HG02973 (cell line): ENCODE data around the gene FBLN1.
"Not testable (repeated sequence)": the region's sequence is repeated elsewhere in the genome, so short reads cannot be mapped to it uniquely, and the experiment has no call there.

Experiments
- ATAC-seq: cut with Tn5 transposase; IDR thresholded peaks from one replicate; pipeline ENCODE4 v1.9.1; 2021; ENCODE audit warnings: moderate library complexity; ENCODE audit not compliant: unreplicated experiment

Gene FBLN1

DNA sequence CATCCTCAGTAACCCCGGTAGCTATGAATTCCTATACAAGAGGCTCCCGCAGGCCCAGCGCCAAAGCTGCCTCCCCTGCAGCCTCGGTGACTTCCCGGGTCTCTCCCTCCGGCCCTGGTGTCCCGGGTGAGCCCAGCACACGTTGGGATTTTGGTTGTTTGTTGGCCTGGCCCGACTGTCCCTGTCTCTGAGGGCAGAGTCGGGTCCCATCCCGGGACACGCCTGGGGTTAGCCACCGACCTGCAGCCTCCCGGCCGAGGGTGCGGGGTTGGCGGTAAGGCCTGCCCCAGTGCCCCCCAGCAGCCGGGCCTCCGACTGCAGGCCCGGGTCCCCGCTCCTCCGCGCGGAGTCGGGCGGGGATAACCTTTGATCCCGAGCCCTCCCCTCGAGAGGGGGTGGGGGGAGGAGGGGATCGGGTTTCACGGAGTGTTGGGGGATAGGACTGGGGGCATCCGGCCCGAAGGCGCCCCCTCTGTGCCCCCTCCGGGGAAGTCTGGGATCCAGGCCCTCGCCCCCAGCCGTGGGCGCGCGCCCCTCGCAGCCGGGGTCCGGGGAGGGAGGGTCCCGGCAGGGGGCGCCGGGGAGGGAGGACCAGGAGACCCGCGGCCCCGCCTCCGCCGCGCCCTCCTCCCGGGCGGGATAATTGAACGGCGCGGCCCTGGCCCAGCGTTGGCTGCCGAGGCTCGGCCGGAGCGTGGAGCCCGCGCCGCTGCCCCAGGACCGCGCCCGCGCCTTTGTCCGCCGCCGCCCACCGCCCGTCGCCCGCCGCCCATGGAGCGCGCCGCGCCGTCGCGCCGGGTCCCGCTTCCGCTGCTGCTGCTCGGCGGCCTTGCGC is at the start of gene FBLN1:
FBLN1 (plus strand) TSS at position 669 of the 835 bp plus-strand sequence; CDS start at position 772, 103 bp downstream.
- no peak for ATAC-seq

- no peak for ATAC-seq
Observed at GRCh38 chr22:45453764-45454163, 48.9 kb upstream of the FBLN1 start.

DNA sequence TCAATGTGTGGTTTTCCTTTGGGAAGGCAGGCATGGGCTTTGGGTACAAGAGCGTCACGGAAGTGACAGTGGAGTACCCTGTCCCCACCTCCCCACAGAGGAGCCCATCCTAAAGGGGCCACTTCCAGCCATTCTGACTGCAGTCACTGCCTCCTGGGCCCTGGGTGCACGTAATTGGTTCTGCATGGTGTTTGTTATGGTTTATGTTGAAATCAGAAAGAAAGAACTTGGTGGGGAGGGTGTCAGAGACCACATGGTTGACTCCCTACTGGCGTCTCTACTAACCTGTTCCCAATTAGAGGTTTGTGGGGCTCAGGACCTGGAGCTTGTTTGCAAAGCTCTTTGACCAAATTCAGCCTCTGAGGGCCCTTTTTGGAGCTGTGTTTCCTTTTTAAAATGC is 48.4 kb upstream of the FBLN1 start:
- ATAC-seq = no peak

DNA sequence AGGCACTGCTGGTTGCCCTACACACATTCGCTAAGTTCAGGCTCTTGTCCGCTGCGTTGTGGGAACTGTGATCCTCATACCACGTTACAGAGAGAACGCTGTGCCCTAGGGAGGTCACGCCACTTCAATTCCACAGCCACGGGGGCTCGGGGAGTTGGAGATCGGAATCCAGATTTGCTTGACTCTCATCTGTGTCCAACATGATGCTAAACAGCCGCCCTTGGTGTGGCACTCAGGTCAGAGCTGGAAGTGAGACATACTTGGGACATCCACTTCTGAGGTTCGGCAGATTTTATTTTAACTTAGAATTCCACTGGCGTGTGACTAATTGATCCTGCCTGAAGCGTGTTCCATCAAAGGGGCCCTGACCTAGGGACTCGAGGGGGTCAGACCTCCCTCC is 47.5 kb upstream of the FBLN1 start:
- no peak for ATAC-seq

DNA sequence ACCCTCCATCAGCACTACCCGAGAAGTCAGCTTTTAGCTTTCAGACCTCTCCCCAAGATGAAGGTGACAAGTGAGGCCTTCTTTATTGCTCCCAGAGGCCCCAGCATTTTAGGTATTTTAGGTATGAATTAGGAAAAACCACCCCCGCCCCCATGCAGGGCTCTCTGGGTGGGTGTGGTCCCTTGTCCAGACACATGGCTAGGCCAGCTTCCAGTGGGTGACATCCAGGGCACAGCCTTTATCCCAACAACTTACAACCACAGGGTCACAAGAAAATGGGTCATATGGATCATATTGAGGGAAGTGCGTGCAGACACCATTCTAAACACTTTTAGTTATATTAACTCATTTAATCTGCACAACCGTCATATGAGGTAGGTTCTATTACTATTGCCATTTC is 47.1 kb upstream of the FBLN1 start:
- no peak for ATAC-seq

GRCh38 chr22:45456811-45457210 is 45.9 kb upstream of the FBLN1 start:
- ATAC-seq = no peak

- no peak for ATAC-seq
Observed at GRCh38 chr22:45458532-45458931, 44.2 kb upstream of the FBLN1 start.

- no peak for ATAC-seq
Observed at GRCh38 chr22:45459235-45459634, 43.4 kb upstream of the FBLN1 start.

- ATAC-seq = no peak
Observed at GRCh38 chr22:45460288-45461109, 42.2 kb upstream of the FBLN1 start.

DNA sequence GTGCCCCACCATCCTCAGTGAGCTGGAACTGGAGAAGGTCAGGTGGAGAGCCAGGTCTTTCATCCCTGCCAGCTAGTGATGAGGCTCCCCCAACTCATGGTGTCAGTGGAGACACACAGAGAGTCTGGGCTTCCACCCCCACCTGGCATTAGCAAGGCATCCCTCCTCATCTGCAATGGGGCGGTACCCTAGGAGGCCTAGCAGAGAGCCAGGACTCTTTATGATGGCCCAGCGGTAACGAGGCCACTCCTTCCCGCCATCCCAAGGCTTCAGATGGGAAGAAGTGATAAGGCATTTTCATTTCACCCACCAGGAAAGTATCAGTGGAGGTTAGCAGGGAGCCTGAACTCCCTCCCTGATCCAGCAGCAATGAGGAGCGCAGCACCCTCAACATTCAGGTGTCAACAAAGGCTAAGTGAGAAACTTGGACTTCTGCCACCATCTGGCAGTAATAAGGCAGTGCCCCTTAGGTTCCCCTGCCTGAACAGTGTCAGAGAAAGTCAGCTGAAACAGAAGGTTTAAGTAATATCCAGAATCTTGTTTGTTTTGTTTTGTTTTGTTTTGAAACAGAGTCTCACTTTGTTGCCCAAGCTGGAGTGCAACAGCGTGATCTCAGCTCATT is 40.5 kb upstream of the FBLN1 start:
- no peak for ATAC-seq

GRCh38 chr22:45463691-45464090 is 39.0 kb upstream of the FBLN1 start:
- not testable (repeated sequence) for ATAC-seq

- no peak for ATAC-seq
Observed at GRCh38 chr22:45465633-45466032, 37.0 kb upstream of the FBLN1 start.

DNA sequence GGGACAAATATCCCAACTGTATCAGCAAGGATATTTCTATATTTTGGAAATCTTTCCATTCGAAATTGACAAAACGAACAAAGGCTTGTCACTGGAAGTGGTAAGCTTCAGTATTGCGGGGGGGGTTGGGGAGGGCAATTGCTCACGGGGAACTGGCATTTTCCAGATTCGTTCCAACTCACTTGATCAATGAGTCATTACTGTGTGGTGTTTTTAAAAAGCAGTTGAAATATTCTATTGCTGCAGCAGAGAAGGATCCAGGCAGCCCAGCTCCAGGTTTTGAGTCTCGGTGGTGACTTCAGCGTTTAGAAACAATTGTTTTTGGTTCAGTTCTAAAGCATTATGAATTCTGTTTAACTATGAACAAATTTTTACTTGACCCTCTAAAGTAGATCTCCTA is 33.8 kb upstream of the FBLN1 start:
- no peak for ATAC-seq

DNA sequence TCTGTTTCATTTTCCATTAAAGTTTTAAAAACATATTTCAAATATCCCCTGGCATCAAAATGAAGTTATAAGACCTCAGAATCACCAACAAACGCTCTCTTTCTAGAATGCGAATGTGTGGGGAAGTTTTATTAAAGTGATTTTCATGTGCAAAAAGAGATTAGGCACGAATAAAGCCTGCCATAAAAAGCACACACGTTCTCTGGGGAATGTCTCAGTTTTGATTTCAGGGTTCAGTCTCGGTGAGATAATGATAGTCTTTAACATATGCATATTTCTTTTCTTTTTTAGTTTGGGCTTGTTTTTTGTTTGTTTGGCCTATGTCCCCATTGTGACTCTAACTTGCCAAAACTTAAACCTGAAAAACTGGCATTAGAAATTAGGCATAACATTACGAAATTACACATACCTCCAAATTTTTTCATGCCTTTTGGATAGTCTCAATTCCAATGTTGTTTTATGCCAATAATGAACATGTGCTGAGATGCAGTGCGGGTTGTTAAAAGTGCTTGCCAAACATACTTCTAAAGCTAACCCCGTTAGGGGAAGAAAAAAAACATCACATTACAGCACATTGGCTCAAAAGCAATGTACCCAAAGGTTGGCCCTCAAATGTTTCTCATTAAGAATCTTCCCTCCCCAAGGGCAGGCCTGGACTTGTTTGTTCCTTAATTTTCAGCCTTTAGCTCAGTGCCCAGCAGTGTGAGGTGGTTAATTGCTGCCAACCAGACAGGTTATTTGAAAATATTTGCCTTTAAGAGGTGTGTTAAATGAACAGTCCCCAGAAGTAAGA is 33.2 kb upstream of the FBLN1 start:
- ATAC-seq = no peak

DNA sequence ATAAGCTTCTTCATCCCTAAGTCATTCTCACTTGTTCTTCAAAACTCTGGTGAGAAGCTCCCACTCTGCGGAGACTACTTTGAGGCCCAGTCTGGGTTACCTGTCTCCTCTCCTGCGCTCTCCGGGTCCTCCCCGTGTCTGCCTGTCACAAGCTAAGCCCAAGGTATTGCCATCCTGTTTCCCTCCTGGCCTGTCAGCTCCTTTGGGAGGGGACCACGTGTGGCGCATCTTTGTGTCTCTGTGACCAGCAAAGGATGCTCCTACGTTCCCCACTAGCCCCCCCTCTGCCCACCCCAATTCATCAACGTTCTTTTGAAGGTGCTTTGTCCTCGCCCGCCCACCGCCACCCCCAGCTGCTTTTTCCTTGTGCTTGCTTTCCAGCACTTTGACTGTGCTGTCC is 31.8 kb upstream of the FBLN1 start:
- no peak for ATAC-seq

DNA sequence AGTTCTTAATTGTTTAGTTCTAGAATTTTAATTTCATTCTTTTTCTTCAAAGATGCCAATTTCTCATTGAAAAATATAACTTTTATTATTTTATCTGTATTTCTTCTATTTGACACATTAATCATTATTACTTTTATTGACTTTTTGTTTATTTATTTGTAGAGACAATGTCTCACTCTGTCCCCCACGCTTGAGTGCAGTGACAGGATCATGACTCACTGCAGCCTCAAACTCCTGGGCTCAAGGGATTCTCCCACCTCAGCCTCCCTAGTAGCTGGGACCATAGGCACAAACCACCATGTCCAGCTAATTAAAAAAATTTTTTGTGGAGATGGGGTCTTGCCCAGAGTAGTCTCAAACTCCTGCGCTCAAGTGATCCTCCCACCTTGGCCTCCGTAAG is 30.3 kb upstream of the FBLN1 start:
- ATAC-seq = no peak

- ATAC-seq = no peak
Observed at GRCh38 chr22:45473626-45474237, 29.0 kb upstream of the FBLN1 start.

GRCh38 chr22:45475063-45475747 is 27.5 kb upstream of the FBLN1 start:
- ATAC-seq = no peak

DNA sequence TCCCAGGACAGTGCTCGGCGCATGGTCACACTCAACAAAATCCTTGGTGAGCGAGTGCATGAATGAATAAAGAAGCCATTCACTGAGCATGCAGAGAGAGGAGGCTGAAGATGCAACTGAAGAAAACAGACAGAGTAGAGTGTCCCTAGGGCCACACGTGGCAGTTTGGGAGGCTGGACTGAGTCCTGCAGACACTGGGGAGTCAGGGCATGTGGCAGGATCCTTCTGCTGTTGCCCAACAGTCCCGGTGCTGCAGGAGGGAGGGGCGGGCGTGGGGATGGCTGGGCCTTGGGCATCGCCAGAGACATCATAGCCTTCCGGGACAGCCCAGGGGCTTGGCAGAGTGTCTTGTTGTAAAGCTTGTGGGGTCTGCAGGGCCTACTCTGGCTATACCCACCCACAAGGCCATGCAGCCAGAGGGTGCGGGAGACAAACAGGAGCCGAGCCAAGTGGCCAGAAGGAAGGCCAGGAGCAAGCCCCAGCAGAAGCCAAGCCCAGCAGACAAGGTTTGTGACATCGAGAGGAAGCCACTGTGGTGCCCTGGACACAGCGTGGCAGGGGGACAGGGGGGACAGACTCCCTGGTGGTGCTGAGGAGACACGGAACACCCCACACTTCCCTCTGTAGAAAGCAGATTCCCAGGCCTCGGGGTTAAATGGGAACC is 26.7 kb upstream of the FBLN1 start:
- ATAC-seq = no peak
